NCI-H510A (cell line): ENCODE data around the gene HDAC4.

Source experiments
- DNase-seq: peaks from one replicate; lab custom pipeline; 2025; lab: John Stamatoyannopoulos, UW

The HDAC4 gene

GRCh38 chr2:239166201-239166834, 234.5 kb downstream of the HDAC4 start:
- DNase-seq: no peak

DNA sequence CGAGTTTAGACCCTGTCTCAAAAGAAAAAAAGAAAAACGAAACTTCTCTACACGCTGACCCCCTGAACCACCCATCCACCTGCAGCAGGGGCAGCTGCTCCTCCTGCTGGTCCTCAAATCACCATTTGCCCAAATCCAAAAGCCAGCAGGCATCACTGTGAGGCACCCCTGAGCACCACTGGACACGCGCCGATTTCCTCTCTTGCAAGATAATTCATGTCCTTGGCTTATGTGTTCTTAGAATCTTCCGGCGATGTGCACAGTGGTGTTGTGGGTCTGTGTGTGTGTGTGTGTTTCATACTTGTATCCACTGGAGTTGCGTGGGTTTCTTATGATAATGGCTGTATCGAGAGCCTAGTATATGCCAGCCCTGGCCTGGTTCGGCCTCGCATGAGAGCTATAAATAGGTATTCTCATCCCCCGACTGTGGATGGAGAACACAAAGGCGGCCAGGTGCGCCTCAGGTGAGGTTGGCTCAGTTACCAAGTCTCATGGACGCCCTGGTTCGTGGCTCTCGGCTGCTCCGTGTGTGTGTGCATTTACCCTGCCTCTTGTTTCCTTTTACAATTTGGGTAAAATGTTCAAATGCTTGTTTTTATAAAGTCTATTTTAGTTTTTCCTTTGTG, 235.5 kb downstream of the HDAC4 start:
- no peak for DNase-seq

- DNase-seq: no peak
These were observed 236.4 kb downstream of the HDAC4 start for GRCh38 chr2:239164335-239164871.

DNA sequence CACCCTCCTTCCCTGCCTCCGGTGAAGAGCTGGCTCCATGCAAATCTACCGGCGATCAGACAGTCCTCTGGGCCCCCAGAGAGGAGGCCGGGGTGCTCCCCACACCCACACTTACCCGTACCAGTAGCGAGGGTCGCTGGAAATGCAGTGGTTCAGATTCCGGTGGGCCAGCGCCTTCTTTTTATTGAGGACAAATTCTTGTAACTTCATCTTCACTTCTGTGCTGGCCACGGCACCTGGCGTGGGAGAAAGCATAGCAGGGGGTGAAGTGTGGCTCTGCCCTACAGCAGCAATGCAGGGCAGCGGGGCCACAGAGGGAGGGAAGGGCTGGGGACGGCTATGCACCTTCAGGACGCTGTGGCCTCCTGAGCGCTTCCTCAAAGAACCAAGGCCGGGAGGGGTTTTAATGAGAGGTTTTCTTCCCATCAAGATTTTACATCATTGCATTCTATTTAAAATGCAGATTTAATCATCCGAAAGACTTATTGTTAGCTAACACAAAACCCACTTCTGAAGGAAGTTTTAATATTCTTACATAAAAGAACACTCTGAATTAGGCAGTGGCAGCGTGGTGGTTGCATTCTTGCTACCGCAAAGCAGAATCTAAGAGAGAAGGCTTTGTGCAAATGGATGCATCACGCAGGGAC, 237.0 kb downstream of the HDAC4 start:
- DNase-seq: no peak

GRCh38 chr2:239162976-239163687, 237.7 kb downstream of the HDAC4 start:
- no peak for DNase-seq

DNA sequence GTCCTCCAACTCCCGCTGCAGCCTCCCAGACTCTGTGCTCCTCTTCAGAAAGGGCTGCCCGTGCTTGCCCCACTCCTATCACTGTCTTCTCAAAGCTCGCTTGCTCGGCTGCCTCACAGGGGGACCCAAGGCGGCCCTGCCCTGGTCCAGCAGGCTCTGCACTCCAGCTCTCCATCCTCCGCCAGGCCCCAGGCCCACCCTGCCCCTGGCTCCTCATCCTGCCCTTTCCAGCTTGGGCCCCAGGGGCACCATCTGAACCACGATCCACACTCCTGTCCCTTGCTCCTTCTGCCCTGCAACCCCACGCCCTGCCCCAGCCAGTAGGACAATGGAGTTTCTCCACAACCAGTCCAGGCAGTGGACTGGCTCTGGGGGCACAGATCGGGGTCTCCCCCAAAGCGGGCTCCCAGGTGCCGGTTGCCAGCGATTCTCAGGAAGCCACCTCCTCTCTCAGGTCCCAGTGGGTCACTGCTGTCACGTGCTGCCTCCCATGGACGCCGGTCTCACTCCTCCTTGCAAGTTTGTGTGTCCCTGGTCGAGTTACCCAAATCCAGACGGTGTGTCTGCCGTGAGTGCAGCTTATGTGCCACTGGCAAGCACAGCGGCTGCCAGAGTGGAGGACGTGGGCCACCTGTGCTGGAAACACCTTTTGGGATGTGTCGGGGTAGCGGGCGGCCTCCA, 238.5 kb downstream of the HDAC4 start:
- no peak for DNase-seq

DNA sequence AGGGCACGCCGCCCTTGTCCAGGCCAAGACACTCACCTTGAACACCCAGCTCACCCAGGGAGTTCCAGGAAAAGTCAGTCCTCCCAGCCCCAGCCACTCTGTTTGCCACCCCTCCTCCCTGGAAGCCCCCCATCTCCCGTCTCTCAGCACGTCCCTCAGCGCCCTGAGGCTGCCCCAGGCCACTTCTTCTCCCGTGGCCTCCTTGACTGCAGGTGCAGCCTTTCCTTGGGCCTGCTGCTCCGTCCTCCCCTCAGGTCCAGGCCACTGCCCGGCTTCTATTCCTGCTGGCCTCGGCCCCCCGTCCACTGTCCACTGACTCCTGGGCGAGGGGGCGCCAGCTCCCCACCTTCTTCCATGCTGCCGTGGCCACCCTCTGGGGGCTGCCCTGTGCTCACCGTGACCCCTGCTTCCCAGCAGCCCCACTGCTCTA, 239.1 kb downstream of the HDAC4 start:
- DNase-seq: no peak

- DNase-seq: no peak
These were observed 240.3 kb downstream of the HDAC4 start for GRCh38 chr2:239160226-239161143.

- DNase-seq: no peak
These were observed 241.3 kb downstream of the HDAC4 start for GRCh38 chr2:239159476-239159911.

- no peak for DNase-seq
These were observed 242.0 kb downstream of the HDAC4 start for GRCh38 chr2:239158641-239159475.

- DNase-seq: no peak
These were observed 243.0 kb downstream of the HDAC4 start for GRCh38 chr2:239157771-239158170.

- DNase-seq: no peak
These were observed 243.6 kb downstream of the HDAC4 start for GRCh38 chr2:239157269-239157668.

DNA sequence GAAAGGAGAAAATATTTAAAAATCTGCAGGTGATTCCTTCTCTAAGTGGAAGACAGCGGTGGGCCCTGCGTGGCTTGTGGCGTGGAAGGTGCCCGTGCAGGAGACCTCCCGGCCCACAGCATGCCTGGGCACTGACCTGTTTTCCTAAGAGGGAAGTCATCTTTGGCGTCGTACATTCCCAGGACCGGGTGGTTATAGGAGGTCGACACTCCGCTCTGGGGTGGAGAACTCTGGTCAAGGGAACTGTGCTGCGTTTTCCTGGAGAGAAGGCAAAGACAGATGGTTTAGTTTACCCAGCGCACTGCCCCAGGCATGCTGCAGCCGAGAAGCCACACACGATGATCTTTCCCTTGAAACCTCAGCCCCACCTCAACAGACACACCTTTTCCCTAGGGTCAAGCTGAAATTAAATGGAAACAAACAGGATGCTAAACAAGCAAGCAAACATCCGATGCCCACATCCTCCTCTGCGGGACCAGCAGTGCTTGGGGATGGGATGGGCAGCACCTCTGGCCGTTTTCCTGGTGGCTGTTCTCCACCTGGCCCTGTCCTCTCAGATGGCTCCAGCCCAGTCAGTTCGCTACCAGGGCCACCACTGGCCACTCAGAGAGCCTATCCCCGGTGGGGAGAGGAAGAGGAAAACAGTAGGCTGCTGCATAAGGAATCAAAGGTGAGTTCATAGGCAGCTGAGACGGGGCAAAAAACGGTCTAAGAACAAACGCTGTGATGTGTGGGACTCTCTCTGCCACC, 244.1 kb downstream of the HDAC4 start:
- no peak for DNase-seq

GRCh38 chr2:239155806-239156480, 244.9 kb downstream of the HDAC4 start:
- no peak for DNase-seq

GRCh38 chr2:239154971-239155805, 245.6 kb downstream of the HDAC4 start:
- DNase-seq: no peak

- DNase-seq: no peak
These were observed 246.8 kb downstream of the HDAC4 start for GRCh38 chr2:239153806-239154591.

DNA sequence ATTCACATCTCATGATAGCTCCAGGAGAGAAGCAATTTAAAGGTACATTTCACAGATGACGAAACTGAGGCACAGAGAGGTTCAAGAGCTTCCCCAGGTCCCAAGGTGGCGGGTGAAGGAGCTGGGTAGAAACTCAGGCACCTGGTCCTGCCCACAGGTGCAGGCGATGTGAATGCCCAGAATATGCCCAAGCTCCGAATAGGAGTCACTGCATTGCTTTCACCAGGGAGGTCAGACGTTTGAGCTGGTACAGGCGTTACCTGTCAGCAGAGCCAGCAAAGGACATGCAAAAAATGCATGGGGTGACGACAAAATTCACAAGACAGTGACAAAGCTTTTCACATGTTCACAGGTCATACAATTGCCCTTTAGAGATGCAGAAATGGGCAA, 247.9 kb downstream of the HDAC4 start:
- no peak for DNase-seq
